ENCODE measurements around the gene TMPRSS11E.
"Not testable (repeated sequence)": the region's sequence is repeated elsewhere in the genome, so short reads cannot be mapped to it uniquely, and the experiment has no call there.

TMPRSS11E gene

DNA sequence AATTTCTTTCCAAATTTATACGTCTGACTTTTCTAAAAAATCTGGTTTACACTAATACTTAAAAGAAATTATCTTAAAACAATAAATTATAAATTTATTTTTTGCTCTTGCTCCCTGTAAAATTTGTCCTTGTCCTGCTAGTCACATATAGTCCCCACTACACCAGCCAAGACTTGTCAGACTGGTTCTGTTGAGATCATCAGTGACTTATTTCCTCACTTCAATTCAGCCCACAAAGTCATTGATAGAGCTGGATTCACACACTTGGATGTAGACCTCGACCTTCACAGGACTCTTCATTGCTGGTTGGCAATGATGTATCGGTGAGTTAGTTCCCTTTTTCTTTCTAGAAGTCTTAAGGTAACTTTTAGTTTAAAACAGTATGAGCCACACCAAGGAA lies at the start of gene TMPRSS11E:
Gene TMPRSS11E (plus strand): TSS at position 263 of the 400 bp plus-strand sequence. CDS start 50 bp downstream, at position 313.
- DNase-seq: no peak

- DNase-seq: no peak
These were observed 48.0 kb upstream of the TMPRSS11E start for GRCh38 chr4:68399306-68399705.

GRCh38 chr4:68401231-68401630 lies 46.0 kb upstream of the TMPRSS11E start:
- no peak for DNase-seq

GRCh38 chr4:68404153-68404552 lies 43.1 kb upstream of the TMPRSS11E start:
- no peak for DNase-seq

DNA sequence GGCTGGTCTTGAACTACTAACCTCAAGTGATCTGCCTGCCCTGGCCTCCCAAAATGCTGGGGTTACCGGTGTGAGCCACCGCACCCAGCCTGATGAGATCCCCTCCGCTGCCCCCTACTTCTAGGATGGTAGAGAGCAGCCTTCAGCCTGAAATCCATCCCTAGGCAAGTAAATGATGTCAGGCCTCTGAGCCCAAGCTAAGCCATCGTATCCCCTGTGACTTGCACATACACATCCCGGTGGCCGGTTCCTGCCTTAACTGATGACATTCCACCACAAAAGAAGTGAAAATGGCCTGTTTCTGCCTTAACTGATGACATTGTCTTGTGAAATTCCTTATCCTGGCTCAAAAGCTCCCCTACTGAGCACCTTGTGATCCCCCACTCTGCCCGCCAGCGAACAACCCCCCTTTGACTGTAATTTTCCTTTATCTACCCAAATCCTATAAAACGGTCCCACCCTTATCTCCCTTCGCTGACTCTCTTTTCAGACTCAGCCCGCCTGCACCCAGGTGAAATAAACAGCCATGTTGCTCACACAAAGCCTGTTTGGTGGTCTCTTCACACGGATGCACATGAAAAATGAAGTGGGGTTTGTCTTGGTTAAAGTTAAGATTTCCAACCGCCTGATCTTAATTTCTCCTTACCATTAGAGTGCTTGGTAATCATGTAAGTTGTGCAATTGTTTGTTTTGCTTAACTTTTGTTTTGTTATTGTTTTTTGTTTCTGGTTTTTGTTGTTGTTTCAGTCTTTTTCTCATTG lies 41.4 kb upstream of the TMPRSS11E start:
- DNase-seq: not testable (repeated sequence)

GRCh38 chr4:68406479-68406859 lies 40.8 kb upstream of the TMPRSS11E start:
- DNase-seq: no peak

GRCh38 chr4:68407015-68407867 lies 40.0 kb upstream of the TMPRSS11E start:
- DNase-seq: not testable (repeated sequence)

DNA sequence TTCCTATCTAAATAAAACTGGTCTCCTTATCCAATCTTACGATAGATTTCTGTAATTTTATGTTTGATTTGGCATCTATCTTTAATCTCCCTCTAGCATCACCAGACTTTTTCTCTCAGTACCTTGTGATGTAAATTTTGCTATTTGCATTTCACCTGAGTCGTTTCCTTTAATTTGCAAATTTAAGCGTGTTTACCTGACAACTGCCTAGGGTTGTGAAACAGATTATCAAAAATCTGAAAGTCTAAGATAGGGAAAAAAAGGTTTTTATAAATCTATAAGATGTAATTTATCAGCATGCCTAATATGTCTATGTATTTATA lies 39.4 kb upstream of the TMPRSS11E start:
- DNase-seq: no peak

- DNase-seq: no peak
These were observed 37.1 kb upstream of the TMPRSS11E start for GRCh38 chr4:68410149-68410548.

DNA sequence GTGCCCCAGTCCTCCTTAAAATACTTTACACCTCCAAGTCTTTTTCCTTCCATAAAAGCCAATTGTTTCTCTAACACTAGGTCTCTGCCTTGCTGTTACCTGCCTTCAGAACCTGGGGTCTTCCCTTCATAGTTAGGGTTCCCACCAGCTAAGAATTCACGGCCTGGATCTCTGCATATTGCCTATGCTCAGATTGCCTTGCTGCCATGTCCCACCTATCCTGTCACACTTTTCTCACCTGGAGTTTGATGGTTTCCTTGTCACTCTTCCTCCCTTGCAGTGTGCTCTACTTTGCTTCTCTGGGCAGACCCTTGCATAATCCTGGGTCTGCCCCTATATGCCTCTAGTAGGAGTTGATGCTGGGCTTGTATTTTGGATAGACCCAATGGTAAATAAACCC lies 36.6 kb upstream of the TMPRSS11E start:
- no peak for DNase-seq

DNA sequence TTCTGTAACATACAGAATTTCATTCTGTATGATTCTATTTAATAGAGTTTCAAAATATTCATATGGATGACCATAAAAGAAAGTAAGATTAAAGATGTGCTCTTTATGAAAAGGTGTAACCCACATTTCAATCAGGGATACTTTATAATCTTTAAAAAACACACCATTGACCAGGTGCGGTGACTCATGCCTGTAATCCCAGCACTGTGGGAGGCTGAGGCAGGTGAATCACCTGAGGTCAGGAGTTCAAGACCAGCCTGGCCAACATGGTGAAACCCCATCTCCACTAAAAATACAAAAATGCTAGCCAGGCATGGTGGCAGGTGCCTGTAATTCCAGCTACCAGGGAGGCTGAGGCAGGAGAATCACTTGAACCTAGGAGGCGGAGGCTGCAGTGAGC lies 35.2 kb upstream of the TMPRSS11E start:
- DNase-seq: not testable (repeated sequence)

- no peak for DNase-seq
These were observed 30.7 kb upstream of the TMPRSS11E start for GRCh38 chr4:68416591-68416990.

DNA sequence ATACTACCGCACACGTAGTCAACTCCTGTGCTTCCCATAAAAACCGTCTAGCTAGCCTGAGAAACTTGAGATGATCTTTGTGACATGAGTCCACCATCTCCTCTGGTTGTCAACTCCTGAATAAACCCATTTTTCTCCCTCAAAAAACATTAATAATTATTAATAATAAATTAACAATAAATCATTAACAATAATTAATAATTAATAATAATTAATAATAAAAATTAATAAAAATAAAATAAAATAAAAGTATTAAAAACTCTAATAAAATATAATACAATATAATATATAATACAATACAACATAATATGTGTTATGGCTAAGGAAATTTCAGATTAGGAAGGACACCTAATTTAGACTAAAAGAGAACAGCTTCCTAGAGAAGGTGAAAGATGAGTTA lies 20.7 kb upstream of the TMPRSS11E start:
- DNase-seq: no peak

DNA sequence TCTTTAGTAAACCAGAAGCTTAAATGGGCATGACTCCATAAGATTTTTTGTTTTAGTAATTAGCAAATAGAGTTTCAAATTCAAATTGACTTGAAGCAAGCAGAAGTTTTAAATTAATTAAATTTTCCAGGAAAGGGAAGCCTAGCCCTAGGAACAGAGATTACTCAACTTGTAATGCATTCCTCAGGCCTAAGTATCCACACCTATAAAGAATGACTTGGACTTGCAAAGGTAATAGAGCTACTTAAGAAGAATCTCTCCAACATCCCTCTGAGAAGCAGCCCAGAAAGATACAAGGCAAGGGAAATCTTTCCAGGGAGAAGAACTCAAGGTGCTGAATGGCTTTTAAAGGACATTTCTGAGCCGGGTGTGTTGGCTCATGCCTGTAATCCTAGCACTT lies 16.9 kb upstream of the TMPRSS11E start:
- DNase-seq: no peak

DNA sequence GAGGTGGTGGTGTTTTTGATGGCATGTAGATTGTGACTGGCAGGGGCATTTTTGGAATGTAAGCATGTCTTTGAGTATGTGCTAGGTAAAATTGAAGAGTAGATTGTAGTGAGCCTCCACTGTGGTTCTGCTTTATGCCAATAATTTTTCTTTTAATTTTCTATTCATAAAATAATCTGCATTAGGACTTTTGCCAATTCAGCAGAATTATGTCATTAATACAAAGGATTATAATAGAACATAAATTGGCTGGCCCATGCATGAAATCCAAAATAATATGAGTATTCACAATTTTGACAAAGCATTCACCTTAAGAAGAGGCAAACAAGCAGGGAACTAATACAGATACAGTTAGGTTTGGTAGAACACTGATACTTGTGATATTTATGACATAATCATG lies 14.9 kb upstream of the TMPRSS11E start:
- no peak for DNase-seq

DNA sequence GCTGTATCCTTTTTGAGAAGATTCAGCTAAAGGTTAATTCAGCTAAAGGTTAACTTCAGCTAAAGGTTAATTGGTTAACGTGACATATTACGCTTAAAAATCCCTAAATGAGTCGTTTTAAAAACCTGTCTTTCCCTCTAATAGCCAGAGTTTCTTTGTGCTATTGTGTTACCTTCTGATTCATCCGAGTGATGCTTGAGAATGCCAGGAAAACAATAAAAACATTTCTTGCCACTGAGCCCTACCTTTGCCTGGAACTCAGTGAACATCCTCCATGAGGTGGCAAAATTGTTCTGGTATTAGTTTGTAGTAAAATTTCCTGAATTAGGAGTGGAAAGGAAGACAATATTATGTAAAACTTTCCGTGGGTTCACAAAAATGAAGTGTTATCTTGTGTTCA lies 13.7 kb upstream of the TMPRSS11E start:
- DNase-seq: no peak

GRCh38 chr4:68434277-68434676 lies 13.0 kb upstream of the TMPRSS11E start:
- DNase-seq: no peak

DNA sequence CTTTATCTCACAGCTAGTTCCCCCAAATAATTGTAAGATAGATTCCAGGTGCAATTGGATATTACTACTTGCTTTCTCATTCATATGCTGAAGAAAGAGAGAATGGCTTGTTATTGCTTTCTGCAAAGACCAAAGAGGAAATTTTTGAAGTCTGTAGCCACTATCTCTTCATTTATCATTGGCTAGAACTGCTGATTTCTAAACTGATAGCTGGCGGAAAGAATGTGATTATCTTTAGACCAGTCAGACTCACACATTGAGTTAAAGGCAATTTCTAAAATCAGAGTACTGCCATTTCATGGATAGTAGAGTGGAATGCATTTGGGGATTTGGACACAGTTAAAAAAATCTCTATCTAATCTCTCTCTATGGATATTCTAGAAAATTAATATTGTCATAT lies 12.4 kb upstream of the TMPRSS11E start:
- no peak for DNase-seq

DNA sequence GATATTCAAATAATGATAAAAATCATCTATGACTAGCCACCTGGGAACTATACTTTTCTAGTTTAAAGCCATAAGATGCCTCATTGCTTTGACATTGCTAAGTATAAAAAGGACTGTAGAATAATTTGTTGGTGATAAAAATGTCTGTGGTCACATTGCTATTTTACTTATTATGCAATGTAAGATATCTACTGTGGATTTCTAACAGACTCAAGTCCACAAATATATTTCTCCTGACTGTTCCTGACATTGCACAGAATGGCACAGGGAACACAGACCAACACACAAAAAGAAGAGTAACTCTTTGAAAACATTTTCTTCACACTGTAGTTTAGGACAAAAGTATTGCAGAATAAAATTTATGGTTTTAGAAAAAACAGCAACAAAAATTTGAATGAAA lies 2.2 kb upstream of the TMPRSS11E start:
- DNase-seq: no peak

DNA sequence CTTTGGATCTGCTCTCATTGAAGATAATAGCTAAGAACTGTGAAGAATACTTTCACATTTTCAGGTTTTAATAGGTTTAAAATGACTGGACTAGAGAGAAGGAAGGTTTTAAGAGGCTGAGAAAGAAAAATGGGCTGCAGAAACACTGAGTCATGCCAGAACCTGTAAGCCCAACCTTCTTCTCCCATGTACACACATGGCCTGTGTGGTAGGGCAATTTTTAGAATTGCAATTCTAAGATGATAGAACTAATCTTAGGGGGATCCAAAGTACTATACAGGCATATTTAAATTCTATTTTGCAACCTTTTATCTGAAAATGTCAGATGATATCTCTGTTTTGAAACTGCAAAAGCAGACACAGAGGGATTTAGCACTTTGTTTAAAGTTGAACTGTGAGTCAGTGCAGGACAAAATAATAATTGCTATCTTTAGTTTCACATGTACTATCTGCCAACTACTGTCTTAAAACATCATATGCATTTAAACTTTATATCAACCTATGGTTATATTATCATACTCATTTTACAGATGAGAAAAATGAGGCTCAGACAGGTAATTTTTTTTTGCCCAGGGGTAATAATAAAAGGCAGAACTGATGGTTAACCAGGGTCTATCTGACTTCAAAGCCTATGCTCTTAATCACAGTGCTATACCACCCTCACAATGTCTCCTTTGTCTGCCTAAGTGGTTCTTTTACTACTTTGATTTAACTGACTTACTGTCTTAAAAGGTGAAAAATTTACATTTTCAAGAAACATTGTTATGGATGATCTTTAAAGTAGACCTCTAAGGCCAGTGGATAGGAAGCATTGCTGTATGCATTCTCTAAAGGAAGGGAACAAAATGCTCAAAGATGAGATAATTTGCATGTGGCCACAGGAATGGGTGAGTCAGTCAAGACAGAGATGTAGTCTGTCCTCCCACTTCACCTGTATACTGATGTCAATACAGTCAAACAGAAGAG lies 4.3 kb downstream of the TMPRSS11E start:
- DNase-seq: no peak

GRCh38 chr4:68460085-68460484 lies 12.8 kb downstream of the TMPRSS11E start:
- no peak for DNase-seq

DNA sequence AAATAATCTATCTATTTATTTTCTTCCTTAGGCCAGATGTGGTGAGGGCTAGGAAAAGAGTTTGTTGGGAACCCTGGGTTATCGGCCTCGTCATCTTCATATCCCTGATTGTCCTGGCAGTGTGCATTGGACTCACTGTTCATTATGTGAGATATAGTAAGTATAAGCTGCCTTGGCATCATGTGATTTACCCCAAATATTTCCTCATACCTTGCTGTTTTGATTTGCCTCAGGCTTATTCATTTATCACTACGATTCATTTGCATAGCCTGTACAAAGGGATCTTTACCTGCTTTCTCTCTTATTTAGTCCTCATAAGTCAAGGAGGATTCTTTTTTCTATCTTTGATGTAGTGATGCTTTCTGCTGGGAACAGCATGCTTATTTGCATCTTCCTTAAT lies 14.5 kb downstream of the TMPRSS11E start:
- no peak for DNase-seq

GRCh38 chr4:68462691-68463090 lies 15.4 kb downstream of the TMPRSS11E start:
- no peak for DNase-seq
